NCI-H128 (cell line): Measurements from ENCODE around the gene CCDC69.
A peak's percentile ranks its signal among the peaks of the same experiment; 100 is the strongest.

Source experiments
- DNase-seq: peaks from one replicate; lab custom pipeline; 2025; ENCODE audit not compliant: unreplicated experiment; lab: John Stamatoyannopoulos, UW

Gene CCDC69

GRCh38 chr5:151147033-151147432, 76.9 kb downstream of the CCDC69 start:
- no peak for DNase-seq

GRCh38 chr5:151146061-151146460, 77.8 kb downstream of the CCDC69 start:
- DNase-seq = no peak

- no peak for DNase-seq
These were observed 79.0 kb downstream of the CCDC69 start for GRCh38 chr5:151144922-151145321.

- no peak for DNase-seq
These were observed 79.6 kb downstream of the CCDC69 start for GRCh38 chr5:151144275-151144674.

- DNase-seq = no peak
These were observed 80.2 kb downstream of the CCDC69 start for GRCh38 chr5:151143645-151144044.

- DNase-seq = no peak
These were observed 81.0 kb downstream of the CCDC69 start for GRCh38 chr5:151142933-151143332.

GRCh38 chr5:151141535-151141934, 82.4 kb downstream of the CCDC69 start:
- DNase-seq = no peak

GRCh38 chr5:151140686-151141459, 83.0 kb downstream of the CCDC69 start:
- no peak for DNase-seq

GRCh38 chr5:151139646-151140045, 84.2 kb downstream of the CCDC69 start:
- no peak for DNase-seq

- DNase-seq = no peak
These were observed 84.9 kb downstream of the CCDC69 start for GRCh38 chr5:151139015-151139414.

GRCh38 chr5:151138114-151138513, 85.8 kb downstream of the CCDC69 start:
- DNase-seq = no peak

GRCh38 chr5:151137067-151137825, 86.6 kb downstream of the CCDC69 start:
- no peak for DNase-seq

- DNase-seq = no peak
These were observed 89.7 kb downstream of the CCDC69 start for GRCh38 chr5:151134228-151134627.

GRCh38 chr5:151132963-151133362, 90.9 kb downstream of the CCDC69 start:
- DNase-seq = peak; percentile 30
